ENCODE data around the gene KHDRBS1.

KHDRBS1 gene

DNA sequence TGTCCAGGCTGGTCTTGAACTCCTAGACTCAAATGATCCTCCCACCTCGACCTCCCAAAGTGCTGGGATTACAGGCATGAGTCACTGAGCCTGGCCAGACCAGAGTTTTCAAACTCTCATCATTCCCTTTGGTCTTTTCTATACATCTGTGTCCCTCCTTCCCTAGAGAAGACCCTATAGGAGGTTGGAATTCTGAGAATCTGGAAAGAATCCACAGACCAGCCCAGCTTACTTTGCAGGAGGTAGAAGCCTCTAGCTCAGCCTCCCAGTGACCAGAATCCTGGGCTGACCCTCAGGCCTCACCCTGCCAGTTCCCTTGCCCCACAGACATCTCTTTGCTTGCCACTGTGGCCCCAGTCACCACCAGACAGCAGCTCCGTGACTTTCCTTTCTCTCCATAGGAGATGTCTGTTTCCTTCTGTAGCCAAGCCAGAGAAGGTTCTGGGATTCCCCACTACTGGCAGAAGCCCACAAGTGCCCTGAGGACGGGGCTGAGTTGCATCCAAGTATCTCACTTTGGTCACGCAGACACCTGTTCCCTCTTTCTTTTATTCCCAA, 34.7 kb upstream of the KHDRBS1 start:
- TF ChIP-seq CEBPB (IDR thresholded peaks at IDR 0.05) = no peak
- no peak for TF ChIP-seq CREB1 (IDR thresholded peaks at IDR 0.05; ENCODE audit: low read depth)
- no peak for TF ChIP-seq EGR1 (IDR thresholded peaks at IDR 0.05)
- no peak for TF ChIP-seq ZBTB7A (IDR thresholded peaks at IDR 0.05; ENCODE audit: low read depth)
- TF ChIP-seq, protein P1, sequence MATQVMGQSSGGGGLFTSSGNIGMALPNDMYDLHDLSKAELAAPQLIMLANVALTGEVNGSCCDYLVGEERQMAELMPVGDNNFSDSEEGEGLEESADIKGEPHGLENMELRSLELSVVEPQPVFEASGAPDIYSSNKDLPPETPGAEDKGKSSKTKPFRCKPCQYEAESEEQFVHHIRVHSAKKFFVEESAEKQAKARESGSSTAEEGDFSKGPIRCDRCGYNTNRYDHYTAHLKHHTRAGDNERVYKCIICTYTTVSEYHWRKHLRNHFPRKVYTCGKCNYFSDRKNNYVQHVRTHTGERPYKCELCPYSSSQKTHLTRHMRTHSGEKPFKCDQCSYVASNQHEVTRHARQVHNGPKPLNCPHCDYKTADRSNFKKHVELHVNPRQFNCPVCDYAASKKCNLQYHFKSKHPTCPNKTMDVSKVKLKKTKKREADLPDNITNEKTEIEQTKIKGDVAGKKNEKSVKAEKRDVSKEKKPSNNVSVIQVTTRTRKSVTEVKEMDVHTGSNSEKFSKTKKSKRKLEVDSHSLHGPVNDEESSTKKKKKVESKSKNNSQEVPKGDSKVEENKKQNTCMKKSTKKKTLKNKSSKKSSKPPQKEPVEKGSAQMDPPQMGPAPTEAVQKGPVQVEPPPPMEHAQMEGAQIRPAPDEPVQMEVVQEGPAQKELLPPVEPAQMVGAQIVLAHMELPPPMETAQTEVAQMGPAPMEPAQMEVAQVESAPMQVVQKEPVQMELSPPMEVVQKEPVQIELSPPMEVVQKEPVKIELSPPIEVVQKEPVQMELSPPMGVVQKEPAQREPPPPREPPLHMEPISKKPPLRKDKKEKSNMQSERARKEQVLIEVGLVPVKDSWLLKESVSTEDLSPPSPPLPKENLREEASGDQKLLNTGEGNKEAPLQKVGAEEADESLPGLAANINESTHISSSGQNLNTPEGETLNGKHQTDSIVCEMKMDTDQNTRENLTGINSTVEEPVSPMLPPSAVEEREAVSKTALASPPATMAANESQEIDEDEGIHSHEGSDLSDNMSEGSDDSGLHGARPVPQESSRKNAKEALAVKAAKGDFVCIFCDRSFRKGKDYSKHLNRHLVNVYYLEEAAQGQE (IDR thresholded peaks at IDR 0.05; ENCODE audit: low read depth) = no peak
- TF ChIP-seq TAF1 (IDR thresholded peaks at IDR 0.05; ENCODE audit: low read depth) = no peak
- no peak for TF ChIP-seq RAD21 (IDR thresholded peaks at IDR 0.05; ENCODE audit: low read depth)
- TF ChIP-seq, protein P2, sequence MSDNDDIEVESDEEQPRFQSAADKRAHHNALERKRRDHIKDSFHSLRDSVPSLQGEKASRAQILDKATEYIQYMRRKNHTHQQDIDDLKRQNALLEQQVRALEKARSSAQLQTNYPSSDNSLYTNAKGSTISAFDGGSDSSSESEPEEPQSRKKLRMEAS (IDR thresholded peaks at IDR 0.05) = no peak
- no peak for TF ChIP-seq FOXM1 (IDR thresholded peaks at IDR 0.05; ENCODE audit: borderline replicate concordance, low read depth)
- no peak for TF ChIP-seq EP300 (IDR thresholded peaks at IDR 0.05; ENCODE audit: borderline replicate concordance)
- TF ChIP-seq, protein P3, sequence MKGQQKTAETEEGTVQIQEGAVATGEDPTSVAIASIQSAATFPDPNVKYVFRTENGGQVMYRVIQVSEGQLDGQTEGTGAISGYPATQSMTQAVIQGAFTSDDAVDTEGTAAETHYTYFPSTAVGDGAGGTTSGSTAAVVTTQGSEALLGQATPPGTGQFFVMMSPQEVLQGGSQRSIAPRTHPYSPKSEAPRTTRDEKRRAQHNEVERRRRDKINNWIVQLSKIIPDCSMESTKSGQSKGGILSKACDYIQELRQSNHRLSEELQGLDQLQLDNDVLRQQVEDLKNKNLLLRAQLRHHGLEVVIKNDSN (IDR thresholded peaks at IDR 0.05) = no peak
- no peak for TF ChIP-seq TEAD4 (IDR thresholded peaks at IDR 0.05)
- no peak for TF ChIP-seq TCF12 (IDR thresholded peaks at IDR 0.05; ENCODE audit: low read depth)
- TF ChIP-seq YY1 (IDR thresholded peaks at IDR 0.05; ENCODE audit: low read depth) = no peak

DNA sequence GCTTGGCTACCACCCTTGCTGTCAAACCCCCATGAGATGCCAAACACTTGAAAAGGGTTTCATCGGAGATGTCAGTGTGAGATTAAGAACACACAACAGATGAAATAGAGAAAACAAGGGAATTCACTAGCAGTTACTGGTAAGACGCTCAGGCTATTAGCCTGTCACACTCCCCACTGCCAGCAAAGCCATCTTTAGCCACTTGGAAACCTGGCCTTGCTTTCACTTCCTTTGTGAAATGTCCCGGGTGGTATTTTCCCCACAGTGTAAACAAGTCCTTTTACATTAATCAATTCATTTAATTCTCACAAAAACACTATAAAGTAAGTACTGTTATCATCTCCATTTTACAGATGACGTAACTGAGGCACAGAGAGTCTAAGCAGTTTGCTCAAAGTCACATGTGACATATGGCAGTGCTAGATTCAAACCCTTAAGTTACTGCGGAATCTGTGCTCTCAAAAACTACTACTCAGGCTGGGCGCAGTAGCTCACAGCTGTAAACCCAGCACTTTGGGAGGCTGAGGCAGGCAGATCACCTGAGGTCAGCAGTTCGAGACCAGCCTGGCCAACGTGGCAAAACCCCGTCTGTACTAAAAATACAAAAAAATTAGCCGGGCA, 32.7 kb upstream of the KHDRBS1 start:
- TF ChIP-seq YY1 (IDR thresholded peaks at IDR 0.05; ENCODE audit: low read depth) = no peak
- no peak for TF ChIP-seq FOXM1 (IDR thresholded peaks at IDR 0.05; ENCODE audit: borderline replicate concordance, low read depth)
- TF ChIP-seq NFIC (IDR thresholded peaks at IDR 0.05) = no peak
- TF ChIP-seq TEAD4 (IDR thresholded peaks at IDR 0.05) = no peak
- TF ChIP-seq, protein P2 (IDR thresholded peaks at IDR 0.05) = no peak
- no peak for TF ChIP-seq CEBPB (IDR thresholded peaks at IDR 0.05)
- TF ChIP-seq, protein P3 (IDR thresholded peaks at IDR 0.05) = no peak
- no peak for TF ChIP-seq TAF1 (IDR thresholded peaks at IDR 0.05; ENCODE audit: low read depth)
- TF ChIP-seq EGR1 (IDR thresholded peaks at IDR 0.05) = no peak
- TF ChIP-seq, protein P1 (IDR thresholded peaks at IDR 0.05; ENCODE audit: low read depth) = no peak
- TF ChIP-seq EP300 (IDR thresholded peaks at IDR 0.05; ENCODE audit: borderline replicate concordance) = no peak
- TF ChIP-seq ZBTB7A (IDR thresholded peaks at IDR 0.05; ENCODE audit: low read depth) = no peak
- no peak for TF ChIP-seq TCF12 (IDR thresholded peaks at IDR 0.05; ENCODE audit: low read depth)
- TF ChIP-seq RAD21 (IDR thresholded peaks at IDR 0.05; ENCODE audit: low read depth) = no peak
- TF ChIP-seq CREB1 (IDR thresholded peaks at IDR 0.05; ENCODE audit: low read depth) = no peak

DNA sequence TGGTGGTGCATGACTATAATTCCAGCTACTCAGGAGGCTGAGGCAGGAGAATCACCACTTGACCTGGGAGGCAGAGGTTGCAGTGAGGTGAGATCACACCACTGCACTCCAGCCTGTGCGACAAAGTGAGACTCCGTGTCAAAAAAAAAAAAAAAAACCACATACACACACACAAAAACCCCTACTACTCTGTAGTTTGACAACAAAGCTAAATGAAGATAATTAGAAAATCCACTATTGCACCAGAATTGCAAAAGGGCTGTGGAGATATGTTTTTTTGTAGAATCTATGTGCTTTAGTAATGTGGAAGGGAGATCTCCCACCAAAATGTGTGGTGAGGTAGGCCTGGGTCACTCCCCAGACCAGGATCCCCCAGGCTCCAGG, 32.2 kb upstream of the KHDRBS1 start:
- TF ChIP-seq, protein P1 (IDR thresholded peaks at IDR 0.05; ENCODE audit: low read depth) = no peak
- TF ChIP-seq NFIC (IDR thresholded peaks at IDR 0.05) (no peak), TAF1 (IDR thresholded peaks at IDR 0.05; ENCODE audit: low read depth) (no peak), FOXM1 (IDR thresholded peaks at IDR 0.05; ENCODE audit: borderline replicate concordance, low read depth) (no peak), CEBPB (IDR thresholded peaks at IDR 0.05) (no peak), ZBTB7A (IDR thresholded peaks at IDR 0.05; ENCODE audit: low read depth) (no peak), EGR1 (IDR thresholded peaks at IDR 0.05) (no peak), RAD21 (IDR thresholded peaks at IDR 0.05; ENCODE audit: low read depth) (no peak), TEAD4 (IDR thresholded peaks at IDR 0.05) (no peak), YY1 (IDR thresholded peaks at IDR 0.05; ENCODE audit: low read depth) (no peak), TCF12 (IDR thresholded peaks at IDR 0.05; ENCODE audit: low read depth) (no peak)
- TF ChIP-seq, protein P2 (IDR thresholded peaks at IDR 0.05) = no peak
